ENCODE results near the gene PACS1.

Gene PACS1

GRCh38 chr11:66293777-66294625, 223.9 kb downstream of the PACS1 start:
- Histone ChIP-seq H3K27ac (ENCODE audit: low read length) (no peak overlapping the region), H3K27me3 (ENCODE audit: control insufficient read depth, insufficient read depth, low read length) (peaks cover 3% of the 10 kb centered on the region; the same call in 1 of the 2 replicates), H3K4me3 (ENCODE audit: low read length) (no peak overlapping the region), H3K9me3 (ENCODE audit: control insufficient read depth, insufficient read depth, low read length) (no peaks in the 10 kb centered on the region), H3K36me3 (ENCODE audit: control insufficient read depth, insufficient read depth, low read length) (no peaks in the 10 kb centered on the region), H3K4me1 (ENCODE audit: control insufficient read depth, insufficient read depth, low read length) (peaks cover 5% of the 10 kb centered on the region)
- WGBS (ENCODE audit: insufficient coverage, insufficient read length) = no CpG with 5 or more reads among the region's 30 CpGs
- no peak for DNase-seq (ENCODE audit: low read depth, low spot score)
